NCI-H128 (cell line): ENCODE data around the gene RASD2.

Experiments
- DNase-seq: peaks from one replicate; lab custom pipeline; 2025; ENCODE audit not compliant: unreplicated experiment; lab: John Stamatoyannopoulos, UW

Gene RASD2

DNA sequence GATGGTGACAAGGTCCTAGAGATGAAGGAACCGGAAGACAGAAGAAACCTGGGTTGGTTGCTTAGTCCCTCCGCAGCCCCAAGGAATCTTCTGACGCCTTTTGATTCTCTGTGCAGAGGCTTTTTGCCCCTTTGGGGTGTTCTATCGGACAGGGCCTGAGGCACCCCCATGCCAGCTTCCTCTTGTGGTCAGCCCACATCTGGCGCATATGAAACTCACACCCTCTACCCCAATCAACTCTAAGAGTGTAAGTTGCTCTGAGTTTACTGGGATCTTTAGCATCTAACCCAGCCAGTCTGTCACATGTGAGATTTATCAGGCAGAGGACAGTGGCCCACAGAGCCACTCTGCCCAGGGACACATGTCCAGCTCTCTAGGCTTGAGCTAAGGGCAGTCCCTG, 17.4 kb downstream of the RASD2 start:
- no peak for DNase-seq

- DNase-seq = no peak
Measured at GRCh38 chr22:35558719-35559118, 18.1 kb downstream of the RASD2 start.

DNA sequence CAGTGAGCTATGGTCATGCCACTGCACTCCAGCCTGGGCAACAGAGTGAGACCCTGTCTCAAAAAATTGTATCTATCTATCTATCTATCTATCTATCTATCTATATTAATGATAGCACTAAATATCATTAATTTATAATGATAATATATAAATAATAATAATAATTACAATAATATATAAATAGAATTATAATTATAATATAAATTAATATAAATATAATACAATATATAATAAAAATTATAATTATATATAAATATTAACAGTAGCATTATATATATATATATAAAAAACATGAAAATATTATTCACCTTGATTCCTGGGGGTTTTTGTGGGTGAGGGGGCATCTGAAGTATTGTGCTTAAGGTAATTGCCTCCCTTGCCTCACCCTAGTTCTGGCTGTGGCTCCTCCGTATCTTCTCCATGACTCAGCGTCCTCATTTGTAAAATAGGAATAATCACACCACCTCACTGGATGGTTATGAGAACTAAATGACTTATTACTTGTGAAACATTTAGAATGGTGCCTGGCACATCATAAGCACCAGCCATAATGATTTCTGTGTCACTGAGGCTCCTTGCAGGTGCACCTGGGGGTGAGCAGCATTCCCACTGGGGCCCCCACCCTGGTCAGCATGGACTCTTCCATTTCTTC, 18.8 kb downstream of the RASD2 start:
- no peak for DNase-seq

DNA sequence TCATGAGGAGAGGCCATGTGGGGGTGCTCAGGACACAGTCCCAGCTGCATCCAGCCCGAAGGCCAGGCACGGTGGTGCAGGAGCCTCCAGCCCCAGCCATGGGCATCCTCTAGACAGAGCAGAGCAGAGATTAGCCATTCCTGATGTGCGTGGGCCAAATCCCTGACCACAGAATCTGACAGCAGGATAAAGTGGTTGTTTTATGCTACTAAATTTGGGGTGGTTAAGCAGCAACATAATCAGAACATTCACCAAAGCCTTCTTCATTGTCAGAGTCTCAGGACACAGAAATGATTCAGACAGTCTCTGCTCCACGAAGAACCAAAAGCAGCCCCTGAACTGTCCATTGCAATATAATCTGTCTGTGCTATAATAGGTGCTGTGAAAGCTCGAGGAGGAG, 19.7 kb downstream of the RASD2 start:
- no peak for DNase-seq

DNA sequence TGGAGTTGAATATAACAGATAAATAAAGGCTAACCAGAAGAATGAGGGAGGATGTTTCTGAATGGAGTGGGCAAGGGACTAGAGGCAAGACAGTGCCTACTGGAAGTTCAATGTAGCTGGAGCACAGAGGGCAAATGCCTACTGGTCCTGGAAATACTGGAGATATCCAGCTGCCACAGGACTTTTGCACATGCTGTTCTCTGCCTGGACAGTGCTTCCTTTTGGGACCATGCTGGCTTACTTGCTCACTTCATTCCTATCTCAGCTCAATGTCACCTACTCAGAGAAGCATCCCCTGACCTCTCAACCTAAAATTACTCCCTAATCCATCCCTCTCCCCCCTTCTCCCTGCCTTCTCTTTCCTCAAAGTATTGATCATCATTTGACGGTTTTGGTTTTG, 20.2 kb downstream of the RASD2 start:
- no peak for DNase-seq

DNA sequence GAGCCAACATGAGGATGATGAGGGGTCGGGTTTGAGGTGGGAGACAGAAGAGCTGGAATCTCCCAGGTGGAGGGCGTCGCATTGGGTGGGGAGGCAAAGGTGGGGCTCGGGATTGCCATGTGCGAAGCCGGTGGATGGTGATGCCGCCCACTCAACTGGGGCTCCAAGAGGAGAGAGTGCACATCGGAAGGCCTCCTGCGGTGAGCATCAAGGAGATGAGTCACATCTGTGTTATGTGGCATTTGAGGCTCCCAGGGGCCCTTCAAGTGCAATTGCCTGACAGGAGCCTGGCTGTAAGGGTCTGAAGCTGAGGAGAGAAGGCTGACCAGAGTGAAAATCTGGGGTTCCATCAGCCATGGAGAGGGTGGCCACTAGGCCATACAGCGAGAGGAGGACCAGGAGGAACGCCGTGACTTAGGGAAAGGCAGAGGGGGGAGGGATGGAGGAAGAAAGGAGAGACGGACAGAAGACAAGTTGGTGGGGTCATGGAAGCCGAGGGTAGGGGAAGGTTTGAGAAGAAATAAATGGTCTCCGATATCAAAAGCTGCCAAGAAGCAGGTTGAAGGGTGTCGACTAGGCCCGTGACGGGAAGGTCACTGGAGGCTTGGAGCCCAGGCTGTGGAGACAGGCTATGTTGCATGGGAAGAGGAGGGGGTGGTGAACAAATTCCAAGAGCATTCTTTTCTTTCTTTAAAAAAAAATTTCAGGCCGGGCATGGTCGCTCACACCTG, 21.3 kb downstream of the RASD2 start:
- no peak for DNase-seq

- DNase-seq = no peak
Measured at GRCh38 chr22:35563211-35563610, 22.6 kb downstream of the RASD2 start.

- no peak for DNase-seq
Measured at GRCh38 chr22:35564975-35565867, 24.6 kb downstream of the RASD2 start.

GRCh38 chr22:35567351-35568141, 26.9 kb downstream of the RASD2 start:
- no peak for DNase-seq

DNA sequence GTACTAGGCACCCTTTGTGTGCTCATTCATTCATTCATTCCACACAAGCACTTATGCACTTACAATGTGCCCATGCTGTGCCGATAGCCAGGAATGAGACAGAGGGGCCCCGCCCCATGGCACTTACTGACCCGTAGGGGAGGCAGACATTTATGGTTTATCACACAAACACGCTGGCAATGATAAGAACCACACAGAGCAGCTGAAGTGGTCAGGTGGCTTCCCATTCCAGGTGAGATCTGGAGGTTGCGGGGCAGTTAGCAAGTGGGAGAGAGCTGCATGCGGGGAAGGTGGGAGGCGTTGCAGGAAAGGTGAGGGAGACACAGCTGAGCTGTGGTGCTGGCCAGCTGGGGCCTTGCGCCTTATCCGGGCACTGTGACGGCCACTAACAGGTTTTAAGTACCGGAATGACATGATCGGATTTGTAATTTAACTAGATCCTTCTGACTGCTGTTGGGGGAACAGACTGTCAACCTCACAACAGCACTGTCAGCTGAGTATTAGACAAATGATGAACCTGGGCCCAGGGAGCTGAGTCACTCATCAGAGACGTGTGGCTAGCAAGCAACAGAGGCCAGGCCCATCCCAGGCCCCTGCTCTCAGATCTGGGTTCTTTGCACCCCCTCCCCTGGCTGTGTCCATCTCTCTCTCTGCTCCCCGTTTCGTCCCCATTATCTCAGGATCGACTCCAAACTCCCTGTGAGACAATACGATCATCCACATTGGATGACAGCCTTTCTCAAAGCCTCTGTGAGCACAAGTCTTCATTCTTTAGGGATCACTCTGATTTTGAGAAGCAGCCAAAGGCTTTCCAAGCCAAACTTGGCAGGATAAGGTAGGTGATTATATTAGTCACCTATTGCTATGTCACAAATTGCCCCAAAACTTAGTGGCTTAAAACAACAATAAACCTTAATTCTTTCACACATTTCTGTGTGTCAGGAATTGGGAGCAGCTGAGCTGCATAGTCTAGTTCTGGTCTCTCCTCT, 28.4 kb downstream of the RASD2 start:
- no peak for DNase-seq

DNA sequence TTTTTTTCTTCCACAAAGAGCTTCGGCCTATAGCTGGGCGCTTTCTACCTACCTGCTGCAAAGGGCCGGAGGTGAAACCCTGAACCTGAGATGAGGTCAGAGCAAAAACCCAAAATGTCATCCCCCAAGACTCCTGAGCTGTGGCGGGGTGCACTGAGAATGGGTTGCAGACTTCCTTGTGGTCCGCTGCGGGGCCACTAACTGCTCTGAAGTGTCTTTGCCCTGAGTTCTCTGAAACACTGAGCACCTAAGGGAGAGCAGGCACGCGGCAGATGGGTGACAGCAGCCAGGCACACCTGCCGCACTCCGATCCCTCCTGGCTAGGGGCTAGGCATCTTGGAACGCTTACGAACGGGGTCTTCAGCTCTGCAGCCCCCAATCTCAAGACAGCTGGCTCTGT, 29.3 kb downstream of the RASD2 start:
- no peak for DNase-seq

DNA sequence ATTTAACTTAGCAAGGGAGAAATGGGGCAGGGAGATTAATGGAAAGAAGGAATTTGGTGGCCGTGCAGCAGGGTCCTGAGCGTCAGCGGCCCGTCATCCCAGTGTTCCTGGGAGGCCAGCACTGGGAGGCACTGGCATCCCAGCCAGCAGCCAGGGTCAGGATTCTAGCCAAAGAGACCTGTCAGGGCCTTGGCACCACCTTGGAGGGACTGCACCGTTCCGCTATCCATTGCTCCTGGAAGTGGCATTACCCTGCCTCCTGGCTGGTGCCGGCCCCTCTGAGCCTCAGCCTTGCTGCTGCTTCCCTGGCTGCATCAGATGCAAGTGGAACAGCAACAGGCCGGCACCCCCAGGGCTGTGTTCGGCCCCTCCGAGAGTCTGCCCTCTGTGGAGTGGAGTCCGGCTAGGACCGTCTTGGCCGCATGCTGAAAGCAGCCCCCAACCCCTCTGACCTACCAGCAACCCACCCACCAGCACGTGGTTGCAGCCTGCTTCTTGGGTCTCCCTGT, 30.1 kb downstream of the RASD2 start:
- DNase-seq = no peak

- DNase-seq = no peak
Measured at GRCh38 chr22:35572556-35572955, 31.9 kb downstream of the RASD2 start.

- no peak for DNase-seq
Measured at GRCh38 chr22:35575116-35575748, 34.6 kb downstream of the RASD2 start.

DNA sequence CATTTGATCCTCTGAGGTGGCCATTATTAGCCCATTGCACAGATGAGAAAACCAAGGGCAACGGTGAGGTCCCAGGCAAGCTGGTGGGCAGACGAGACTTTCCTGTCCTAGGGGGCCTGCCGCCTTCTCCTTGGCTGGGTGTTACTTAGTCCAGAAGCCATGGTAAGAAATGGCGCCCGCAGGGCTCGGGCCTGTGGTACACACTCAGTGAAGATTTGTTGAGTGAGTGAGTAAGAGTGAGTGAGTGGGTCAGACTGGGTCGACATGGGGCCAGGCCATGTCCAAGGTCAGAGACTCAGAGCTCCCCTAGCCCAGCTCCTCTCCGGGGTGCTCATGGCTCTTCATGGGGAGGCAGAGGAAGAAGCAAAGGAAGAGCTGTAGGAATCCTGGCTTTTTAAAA, 36.0 kb downstream of the RASD2 start:
- no peak for DNase-seq

GRCh38 chr22:35577799-35578659, 37.4 kb downstream of the RASD2 start:
- DNase-seq = no peak

DNA sequence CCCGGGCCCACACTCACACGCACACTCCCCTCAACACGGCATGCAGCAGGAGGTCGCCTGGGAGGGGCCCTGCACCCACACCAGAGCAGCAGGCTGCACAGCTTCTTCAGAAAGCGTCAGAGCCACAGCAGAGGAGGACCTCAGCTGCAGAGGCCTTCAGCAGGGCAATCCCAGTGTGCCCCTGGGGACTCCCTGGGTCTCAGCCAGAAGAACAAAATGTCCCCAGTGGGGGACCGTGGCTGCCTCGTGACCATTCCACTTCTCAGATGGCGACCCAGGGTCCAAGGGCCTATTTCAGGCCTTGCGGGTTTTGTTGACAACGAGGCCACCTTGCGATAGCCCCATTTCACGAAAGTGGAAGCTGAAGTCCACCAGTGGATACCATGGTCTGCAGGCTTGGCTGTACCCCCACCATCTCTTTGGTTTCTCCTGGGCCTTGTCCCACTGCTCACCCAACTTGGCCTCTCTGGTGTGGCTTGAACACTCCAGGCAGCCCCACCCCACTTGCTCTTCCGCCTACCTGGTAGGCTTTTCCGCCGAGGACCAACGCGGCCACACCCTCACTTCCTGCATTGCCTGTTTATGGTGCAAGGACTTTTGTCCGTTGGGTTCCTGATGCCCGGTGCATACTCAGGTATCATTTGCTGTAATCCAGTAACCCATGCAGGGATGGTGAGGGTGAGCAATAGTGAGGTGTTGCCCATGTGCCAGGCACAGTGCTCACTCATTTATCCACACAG, 38.4 kb downstream of the RASD2 start:
- DNase-seq = no peak
